Measurements from ENCODE around the gene DTD2.
"Not testable (repeated sequence)": the region's sequence is repeated elsewhere in the genome, so short reads cannot be mapped to it uniquely, and the experiment has no call there.

The DTD2 gene

DNA sequence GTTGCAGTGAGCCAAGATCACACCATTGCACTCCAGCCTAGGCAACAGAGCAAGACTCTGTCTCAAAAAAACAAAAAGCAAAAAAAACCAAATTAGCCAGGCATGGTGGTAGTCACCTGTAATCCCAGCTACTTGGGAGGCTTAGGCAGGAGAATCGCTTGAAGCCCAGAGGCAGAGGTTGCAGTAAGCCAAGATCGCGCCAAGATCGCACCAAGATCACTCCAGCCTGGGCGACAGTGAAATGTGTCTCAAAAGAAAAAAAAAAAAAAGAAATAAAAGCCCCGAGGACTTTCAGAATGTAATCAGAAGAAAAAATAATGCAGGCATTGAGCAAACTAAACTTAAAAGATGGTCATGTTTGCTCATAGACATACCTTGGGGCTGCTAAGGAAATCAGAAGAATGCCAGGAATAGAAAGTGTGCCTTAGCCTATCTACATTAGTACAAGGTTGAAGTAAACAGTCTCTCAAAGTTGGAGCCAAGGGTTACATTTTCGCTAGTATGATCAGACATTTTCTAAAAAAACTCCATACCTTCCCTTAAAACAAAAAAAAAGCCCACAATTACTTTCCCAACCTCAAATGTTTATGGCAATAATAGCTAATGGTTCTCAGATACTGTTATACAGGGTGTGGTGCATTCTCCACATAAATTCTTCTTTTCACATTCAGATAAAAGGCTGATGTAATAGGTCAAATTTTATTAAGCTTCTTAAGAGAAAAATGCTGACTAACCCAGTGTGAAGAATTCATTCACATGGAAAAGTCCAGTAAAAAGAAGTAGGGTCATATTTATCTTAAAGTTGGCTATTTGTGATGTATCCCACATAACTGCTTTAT is 15.8 kb downstream of the DTD2 start:
- no peaks in the 10 kb centered on the region for H3K4me1 ChIP-seq (ENCODE audit: control insufficient read depth, low read depth, low read length)
- no peaks in the 10 kb centered on the region for H3K79me1 ChIP-seq (ENCODE audit: low read length)
- no peak overlapping the region for H3K18ac ChIP-seq (ENCODE audit: low read length)
- H3K4ac ChIP-seq (ENCODE audit: low read depth, low read length), result no peak overlapping the region
- no peak overlapping the region for H2AK5ac ChIP-seq (ENCODE audit: low read length)
- no peaks in the 10 kb centered on the region for H3K27me3 ChIP-seq (ENCODE audit: insufficient read depth, low read length, poor library complexity)
- H3K36me3 ChIP-seq (ENCODE audit: control insufficient read depth, insufficient read depth, low read length), result no peaks in the 10 kb centered on the region
- H3K23ac ChIP-seq (ENCODE audit: low read length), result no peak overlapping the region
- H4K8ac ChIP-seq (ENCODE audit: low read depth, low read length), result no peak overlapping the region
- H3K4me3 ChIP-seq (ENCODE audit: low read length), result no peak overlapping the region
- WGBS (ENCODE audit: extremely low coverage, insufficient coverage, low lambda C conversion rate), result no CpG with 5 or more reads among the region's 7 CpGs
- no peaks in the 10 kb centered on the region for H3K79me2 ChIP-seq (ENCODE audit: control insufficient read depth, insufficient read depth, low read length)
- no peak overlapping the region for H3K4me2 ChIP-seq (ENCODE audit: low read length)
- H2BK120ac ChIP-seq (ENCODE audit: low read depth, low read length), result no peak overlapping the region
- no peak overlapping the region for H3K27ac ChIP-seq (ENCODE audit: low read depth, low read length)
- H2BK5ac ChIP-seq (ENCODE audit: low read length), result no peak overlapping the region
- no peak overlapping the region for H3K56ac ChIP-seq (ENCODE audit: low read length)
- DNase-seq, result no peak
- no peak overlapping the region for H3K9ac ChIP-seq (ENCODE audit: low read length)
- no peak overlapping the region for H2BK15ac ChIP-seq (replicated peaks; ENCODE audit: low read depth)
- H4K5ac ChIP-seq (ENCODE audit: low read length), result no peak overlapping the region

DNA sequence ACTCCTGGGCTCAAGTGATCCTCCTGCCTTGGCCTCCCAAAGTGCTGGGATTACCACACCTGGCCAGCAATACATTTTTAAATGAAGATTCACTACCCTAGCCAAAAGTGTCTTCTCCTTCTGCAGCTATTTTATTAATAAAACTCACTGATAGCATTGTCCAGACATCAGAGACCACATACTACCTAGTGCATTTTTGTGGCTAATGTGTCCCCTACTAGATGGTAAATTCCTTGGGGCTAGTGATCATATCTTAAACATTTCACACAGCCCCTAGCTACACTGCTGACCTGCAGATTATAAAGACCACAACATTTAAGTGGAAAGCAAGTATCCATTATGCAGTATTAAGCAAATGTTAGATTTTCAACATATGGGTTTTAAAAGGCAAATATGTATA is 17.0 kb downstream of the DTD2 start:
- no peak overlapping the region for H3K27ac ChIP-seq (ENCODE audit: low read depth, low read length)
- no peaks in the 10 kb centered on the region for H3K36me3 ChIP-seq (ENCODE audit: control insufficient read depth, insufficient read depth, low read length)
- H2BK5ac ChIP-seq (ENCODE audit: low read length), result no peak overlapping the region
- H3K23ac ChIP-seq (ENCODE audit: low read length), result no peak overlapping the region
- no peak overlapping the region for H3K56ac ChIP-seq (ENCODE audit: low read length)
- no peak overlapping the region for H2BK120ac ChIP-seq (ENCODE audit: low read depth, low read length)
- no peak overlapping the region for H3K9ac ChIP-seq (ENCODE audit: low read length)
- no peak overlapping the region for H2BK15ac ChIP-seq (replicated peaks; ENCODE audit: low read depth)
- no peak overlapping the region for H4K5ac ChIP-seq (ENCODE audit: low read length)
- H4K8ac ChIP-seq (ENCODE audit: low read depth, low read length), result no peak overlapping the region
- no peak overlapping the region for H3K4me2 ChIP-seq (ENCODE audit: low read length)
- DNase-seq, result no peak
- no peaks in the 10 kb centered on the region for H3K79me2 ChIP-seq (ENCODE audit: control insufficient read depth, insufficient read depth, low read length)
- H3K4me3 ChIP-seq (ENCODE audit: low read length), result no peak overlapping the region
- H3K4me1 ChIP-seq (ENCODE audit: control insufficient read depth, low read depth, low read length), result no peaks in the 10 kb centered on the region
- no peak overlapping the region for H3K18ac ChIP-seq (ENCODE audit: low read length)
- no peaks in the 10 kb centered on the region for H3K27me3 ChIP-seq (ENCODE audit: insufficient read depth, low read length, poor library complexity)
- H3K79me1 ChIP-seq (ENCODE audit: low read length), result no peaks in the 10 kb centered on the region
- H3K4ac ChIP-seq (ENCODE audit: low read depth, low read length), result no peak overlapping the region
- no peak overlapping the region for H2AK5ac ChIP-seq (ENCODE audit: low read length)

DNA sequence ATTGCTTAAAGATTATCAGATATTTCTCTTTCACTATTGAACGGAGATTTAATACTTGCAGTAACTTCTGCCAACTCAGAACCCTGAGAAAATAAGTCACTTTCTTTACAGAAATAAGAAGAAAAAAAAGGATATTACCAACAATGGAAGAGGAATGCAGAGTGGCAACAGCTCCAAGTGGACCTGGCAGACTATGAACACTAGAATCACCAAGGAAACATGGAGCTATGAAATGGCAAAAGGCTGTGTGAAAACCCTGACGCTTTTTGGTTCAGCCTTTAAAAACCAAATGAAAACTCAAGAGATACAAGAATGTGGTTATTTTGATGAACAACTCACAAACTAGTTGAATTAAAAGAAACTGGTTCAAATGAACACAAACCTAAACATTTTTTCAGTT is 17.7 kb downstream of the DTD2 start:
- H2BK120ac ChIP-seq (ENCODE audit: low read depth, low read length), result no peak overlapping the region
- H3K23ac ChIP-seq (ENCODE audit: low read length), result no peak overlapping the region
- H2BK15ac ChIP-seq (replicated peaks; ENCODE audit: low read depth), result no peak overlapping the region
- DNase-seq, result no peak
- no peak overlapping the region for H3K27ac ChIP-seq (ENCODE audit: low read depth, low read length)
- H3K4me1 ChIP-seq (ENCODE audit: control insufficient read depth, low read depth, low read length), result no peaks in the 10 kb centered on the region
- H4K8ac ChIP-seq (ENCODE audit: low read depth, low read length), result no peak overlapping the region
- no peaks in the 10 kb centered on the region for H3K36me3 ChIP-seq (ENCODE audit: control insufficient read depth, insufficient read depth, low read length)
- no peak overlapping the region for H2AK5ac ChIP-seq (ENCODE audit: low read length)
- no peak overlapping the region for H3K18ac ChIP-seq (ENCODE audit: low read length)
- no peak overlapping the region for H3K56ac ChIP-seq (ENCODE audit: low read length)
- no peaks in the 10 kb centered on the region for H3K79me1 ChIP-seq (ENCODE audit: low read length)
- no peak overlapping the region for H3K4me2 ChIP-seq (ENCODE audit: low read length)
- H2BK5ac ChIP-seq (ENCODE audit: low read length), result no peak overlapping the region
- no CpG with 5 or more reads among the region's 2 CpGs for WGBS (ENCODE audit: extremely low coverage, insufficient coverage, low lambda C conversion rate)
- no peak overlapping the region for H4K5ac ChIP-seq (ENCODE audit: low read length)
- H3K9ac ChIP-seq (ENCODE audit: low read length), result no peak overlapping the region
- no peaks in the 10 kb centered on the region for H3K27me3 ChIP-seq (ENCODE audit: insufficient read depth, low read length, poor library complexity)
- H3K4me3 ChIP-seq (ENCODE audit: low read length), result no peak overlapping the region
- no peak overlapping the region for H3K4ac ChIP-seq (ENCODE audit: low read depth, low read length)
- no peaks in the 10 kb centered on the region for H3K79me2 ChIP-seq (ENCODE audit: control insufficient read depth, insufficient read depth, low read length)

DNA sequence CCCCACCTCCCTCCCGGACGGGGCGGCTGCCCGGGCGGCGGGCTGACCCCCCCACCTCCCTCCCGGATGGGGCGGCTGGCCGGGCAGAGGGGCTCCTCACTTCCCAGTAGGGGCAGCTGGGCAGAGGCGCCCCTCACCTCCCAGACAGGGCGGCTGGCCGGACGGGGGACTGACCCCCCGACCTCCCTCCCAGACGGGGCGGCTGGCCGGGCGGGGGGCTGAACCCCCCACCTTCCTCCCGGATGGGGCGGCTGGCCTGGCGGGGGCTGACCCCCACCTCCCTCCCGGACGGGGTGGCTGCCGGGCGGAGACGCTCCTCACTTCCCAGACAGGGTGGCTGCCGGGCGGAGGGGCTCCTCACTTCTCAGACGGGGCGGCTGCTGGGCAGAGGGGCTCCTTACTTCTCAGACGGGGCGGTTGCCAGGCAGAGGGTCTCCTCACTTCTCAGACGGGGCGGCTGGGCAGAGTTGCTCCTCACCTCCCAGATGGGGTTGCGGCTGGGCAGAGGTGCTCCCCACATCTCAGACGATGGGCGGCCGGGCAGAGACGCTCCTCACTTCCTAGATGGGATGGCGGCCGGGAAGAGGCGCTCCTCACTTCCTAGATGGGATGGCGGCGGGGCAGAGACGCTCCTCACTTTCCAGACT is 20.1 kb downstream of the DTD2 start:
- H3K4ac ChIP-seq (ENCODE audit: low read depth, low read length); DNase-seq; H4K8ac ChIP-seq (ENCODE audit: low read depth, low read length); H3K79me2 ChIP-seq (ENCODE audit: control insufficient read depth, insufficient read depth, low read length); H3K4me2 ChIP-seq (ENCODE audit: low read length); H3K36me3 ChIP-seq (ENCODE audit: control insufficient read depth, insufficient read depth, low read length); H3K4me3 ChIP-seq (ENCODE audit: low read length); H3K56ac ChIP-seq (ENCODE audit: low read length); H3K27ac ChIP-seq (ENCODE audit: low read depth, low read length); H3K4me1 ChIP-seq (ENCODE audit: control insufficient read depth, low read depth, low read length); H3K23ac ChIP-seq (ENCODE audit: low read length); H2BK120ac ChIP-seq (ENCODE audit: low read depth, low read length); H2AK5ac ChIP-seq (ENCODE audit: low read length); H3K9ac ChIP-seq (ENCODE audit: low read length); H3K27me3 ChIP-seq (ENCODE audit: insufficient read depth, low read length, poor library complexity); H3K79me1 ChIP-seq (ENCODE audit: low read length); H2BK15ac ChIP-seq (replicated peaks; ENCODE audit: low read depth); H3K18ac ChIP-seq (ENCODE audit: low read length); H4K5ac ChIP-seq (ENCODE audit: low read length); H2BK5ac ChIP-seq (ENCODE audit: low read length): not testable (repeated sequence)
- WGBS (ENCODE audit: extremely low coverage, insufficient coverage, low lambda C conversion rate), result no CpG with 5 or more reads among the region's 45 CpGs

DNA sequence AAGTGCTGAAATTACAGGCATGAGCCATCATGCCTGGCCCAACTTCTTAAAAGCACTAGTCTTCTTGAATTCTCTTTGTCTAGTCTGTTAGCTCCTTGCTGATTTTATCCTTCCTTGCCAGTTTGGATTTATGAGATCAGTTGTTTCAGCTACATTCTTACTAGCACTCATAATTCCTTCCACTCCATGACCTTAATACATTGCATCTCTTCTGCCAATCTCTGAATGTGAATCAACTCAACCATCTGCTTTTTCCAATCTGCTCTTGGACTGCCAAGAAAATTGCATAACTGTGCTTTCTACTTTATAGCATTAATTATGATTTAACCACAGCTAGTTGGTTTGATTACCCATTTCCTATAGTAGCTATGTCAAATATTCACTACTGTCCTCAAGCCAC is 22.0 kb downstream of the DTD2 start:
- H2AK5ac ChIP-seq (ENCODE audit: low read length), result no peak overlapping the region
- no peak overlapping the region for H3K4ac ChIP-seq (ENCODE audit: low read depth, low read length)
- H2BK5ac ChIP-seq (ENCODE audit: low read length), result no peak overlapping the region
- H2BK15ac ChIP-seq (replicated peaks; ENCODE audit: low read depth), result no peak overlapping the region
- no peaks in the 10 kb centered on the region for H3K79me1 ChIP-seq (ENCODE audit: low read length)
- no peaks in the 10 kb centered on the region for H3K36me3 ChIP-seq (ENCODE audit: control insufficient read depth, insufficient read depth, low read length)
- H3K23ac ChIP-seq (ENCODE audit: low read length), result no peak overlapping the region
- no peaks in the 10 kb centered on the region for H3K4me1 ChIP-seq (ENCODE audit: control insufficient read depth, low read depth, low read length)
- H2BK120ac ChIP-seq (ENCODE audit: low read depth, low read length), result no peak overlapping the region
- H4K5ac ChIP-seq (ENCODE audit: low read length), result no peak overlapping the region
- no peaks in the 10 kb centered on the region for H3K27me3 ChIP-seq (ENCODE audit: insufficient read depth, low read length, poor library complexity)
- no peak overlapping the region for H3K56ac ChIP-seq (ENCODE audit: low read length)
- no peak overlapping the region for H3K9ac ChIP-seq (ENCODE audit: low read length)
- no peak overlapping the region for H3K27ac ChIP-seq (ENCODE audit: low read depth, low read length)
- H4K8ac ChIP-seq (ENCODE audit: low read depth, low read length), result no peak overlapping the region
- no peak for DNase-seq
- no peaks in the 10 kb centered on the region for H3K79me2 ChIP-seq (ENCODE audit: control insufficient read depth, insufficient read depth, low read length)
- no peak overlapping the region for H3K4me2 ChIP-seq (ENCODE audit: low read length)
- H3K18ac ChIP-seq (ENCODE audit: low read length), result no peak overlapping the region
- H3K4me3 ChIP-seq (ENCODE audit: low read length), result no peak overlapping the region
